Uterus (tissue), 2 donors: Measurements from ENCODE around the gene SEC14L5.

Experiments used
- POLR2A ChIP-seq, 2 donors: fragments of 450-650 bp; IDR thresholded peaks; one replicate each; pipeline ENCODE4 v1.6.1; 2016; ENCODE audit warnings: antibody characterized with exemption in 2 of 2, mild to moderate bottlenecking in 1 of 2, moderate library complexity in 1 of 2
- TF ChIP-seq, protein P1 (sequence below), 4 experiments: fragments of 200-600 bp in 2 of 4; fragments of 450-650 bp in 2 of 4; sonication (generic) in 2 of 4; IDR thresholded peaks; one replicate each; pipeline ENCODE4 v1.5.1; 2016 to 2019; ENCODE audit warnings: antibody characterized with exemption in 4 of 4, mild to moderate bottlenecking in 2 of 4, moderate library complexity in 1 of 4

DNA sequence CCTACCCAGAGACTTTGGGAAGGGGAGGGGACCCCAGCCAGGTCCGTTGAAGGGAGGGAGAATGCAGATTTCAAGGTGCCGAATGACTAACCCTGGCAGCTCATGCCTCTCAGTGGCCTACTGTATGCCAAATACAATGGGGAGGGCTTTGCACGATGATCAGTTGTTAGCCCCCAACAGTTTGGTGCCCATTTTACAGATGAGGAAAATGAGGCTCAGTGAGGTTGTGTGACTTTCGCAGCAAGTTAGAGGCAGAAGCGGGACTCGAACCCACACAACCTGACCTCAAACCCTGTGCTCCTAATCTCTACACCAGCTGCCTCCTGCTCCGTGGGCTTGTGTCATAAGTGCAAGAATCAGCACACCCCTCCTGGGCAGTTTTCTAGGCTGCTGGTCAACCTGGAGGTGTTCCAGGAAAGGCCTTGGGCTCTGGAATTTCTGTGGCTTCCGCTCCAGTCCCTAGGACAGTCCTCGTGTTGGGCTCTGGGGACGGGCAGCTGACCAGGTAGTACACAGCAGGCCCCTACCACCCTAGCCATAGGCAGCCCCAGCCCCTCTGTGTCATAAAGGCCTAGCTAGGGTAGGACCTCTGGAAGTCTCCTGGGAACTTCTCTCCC, 87.5 kb downstream of the SEC14L5 start:
- TF ChIP-seq, protein P1, sequence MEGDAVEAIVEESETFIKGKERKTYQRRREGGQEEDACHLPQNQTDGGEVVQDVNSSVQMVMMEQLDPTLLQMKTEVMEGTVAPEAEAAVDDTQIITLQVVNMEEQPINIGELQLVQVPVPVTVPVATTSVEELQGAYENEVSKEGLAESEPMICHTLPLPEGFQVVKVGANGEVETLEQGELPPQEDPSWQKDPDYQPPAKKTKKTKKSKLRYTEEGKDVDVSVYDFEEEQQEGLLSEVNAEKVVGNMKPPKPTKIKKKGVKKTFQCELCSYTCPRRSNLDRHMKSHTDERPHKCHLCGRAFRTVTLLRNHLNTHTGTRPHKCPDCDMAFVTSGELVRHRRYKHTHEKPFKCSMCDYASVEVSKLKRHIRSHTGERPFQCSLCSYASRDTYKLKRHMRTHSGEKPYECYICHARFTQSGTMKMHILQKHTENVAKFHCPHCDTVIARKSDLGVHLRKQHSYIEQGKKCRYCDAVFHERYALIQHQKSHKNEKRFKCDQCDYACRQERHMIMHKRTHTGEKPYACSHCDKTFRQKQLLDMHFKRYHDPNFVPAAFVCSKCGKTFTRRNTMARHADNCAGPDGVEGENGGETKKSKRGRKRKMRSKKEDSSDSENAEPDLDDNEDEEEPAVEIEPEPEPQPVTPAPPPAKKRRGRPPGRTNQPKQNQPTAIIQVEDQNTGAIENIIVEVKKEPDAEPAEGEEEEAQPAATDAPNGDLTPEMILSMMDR (IDR thresholded peaks at IDR 0.05): no peak
- TF ChIP-seq POLR2A (IDR thresholded peaks at IDR 0.05): no peak
